Renal pelvis (tissue), 4 donors: Measurements from ENCODE around the gene KRT73. TPM values are rescaled to one million over a fixed set of nuclear protein-coding genes. Genes with fewer than 3 reads are reported as not detected.
"Not testable (repeated sequence)": the region's sequence is repeated elsewhere in the genome, so short reads cannot be mapped to it uniquely, and the experiment has no call there.

ENCODE experiments used
- DNase-seq: peaks from one replicate; pipeline ENCODE4 v3.0.0-alpha.2; 2013
- polyA plus RNA-seq, 3 donors: library from polyadenylated mRNA; unstranded; fragments of 120-200 nt; gene quantifications; one replicate each; pipeline ENCODE4 v1.2.1, GENCODE V29; 2013; ENCODE audit not compliant: insufficient read length in 3 of 3

Gene KRT73
- polyA plus RNA-seq, 3 donors, result not detected

GRCh38 chr12:52602552-52602951, 15.8 kb downstream of the KRT73 start:
- no peak for DNase-seq

GRCh38 chr12:52601671-52602070, 16.7 kb downstream of the KRT73 start:
- no peak for DNase-seq

- no peak for DNase-seq
These were observed 17.3 kb downstream of the KRT73 start, which contains the start of gene KRT72 for GRCh38 chr12:52600941-52601481. Gene KRT72 (minus strand): TSS chr12:52601463. CDS start chr12:52601452, 11 bp downstream.

GRCh38 chr12:52600475-52600874, 17.9 kb downstream of the KRT73 start:
- no peak for DNase-seq

GRCh38 chr12:52600071-52600470, 18.3 kb downstream of the KRT73 start:
- DNase-seq, result no peak

GRCh38 chr12:52598966-52599365, 19.4 kb downstream of the KRT73 start:
- no peak for DNase-seq

GRCh38 chr12:52594237-52594636, 24.1 kb downstream of the KRT73 start:
- DNase-seq, result not testable (repeated sequence)

GRCh38 chr12:52591521-52591920, 26.8 kb downstream of the KRT73 start:
- no peak for DNase-seq

- no peak for DNase-seq
These were observed 28.3 kb downstream of the KRT73 start for GRCh38 chr12:52590021-52590420.

GRCh38 chr12:52587563-52587962, 30.8 kb downstream of the KRT73 start:
- DNase-seq, result no peak

- no peak for DNase-seq
These were observed 32.4 kb downstream of the KRT73 start for GRCh38 chr12:52585946-52586345.

- DNase-seq, result no peak
These were observed 33.3 kb downstream of the KRT73 start for GRCh38 chr12:52585066-52585465.

- DNase-seq, result no peak
These were observed 34.1 kb downstream of the KRT73 start for GRCh38 chr12:52584156-52584682.

GRCh38 chr12:52582971-52583456, 35.3 kb downstream of the KRT73 start:
- peak; percentile 61 for DNase-seq

GRCh38 chr12:52582486-52582885, 35.9 kb downstream of the KRT73 start:
- DNase-seq, result no peak

GRCh38 chr12:52581481-52581880, 36.9 kb downstream of the KRT73 start:
- no peak for DNase-seq

GRCh38 chr12:52581066-52581465, 37.3 kb downstream of the KRT73 start:
- no peak for DNase-seq

GRCh38 chr12:52580496-52580895, 37.9 kb downstream of the KRT73 start:
- DNase-seq, result no peak

GRCh38 chr12:52579468-52580465, 38.6 kb downstream of the KRT73 start:
- peak; percentile 14 for DNase-seq

GRCh38 chr12:52578469-52578868, 39.9 kb downstream of the KRT73 start:
- DNase-seq, result no peak

GRCh38 chr12:52577316-52577715, 41.0 kb downstream of the KRT73 start:
- DNase-seq, result no peak

GRCh38 chr12:52575948-52576347, 42.4 kb downstream of the KRT73 start:
- DNase-seq, result no peak

- DNase-seq, result no peak
These were observed 43.1 kb downstream of the KRT73 start for GRCh38 chr12:52575256-52575655.
